Ramos (cell line): ENCODE measurements around the gene C2.
"Not testable (repeated sequence)": the region's sequence is repeated elsewhere in the genome, so short reads cannot be mapped to it uniquely, and the experiment has no call there.

Experiments
- in situ Hi-C: fragments of 300-500 bp; cut with MboI; formaldehyde crosslinking; loops from one replicate; pipeline ENCODE4 v1.14.3; 2022; ENCODE audit warnings: low sequenced_read_pairs; ENCODE audit not compliant: unreplicated experiment

Gene C2

DNA sequence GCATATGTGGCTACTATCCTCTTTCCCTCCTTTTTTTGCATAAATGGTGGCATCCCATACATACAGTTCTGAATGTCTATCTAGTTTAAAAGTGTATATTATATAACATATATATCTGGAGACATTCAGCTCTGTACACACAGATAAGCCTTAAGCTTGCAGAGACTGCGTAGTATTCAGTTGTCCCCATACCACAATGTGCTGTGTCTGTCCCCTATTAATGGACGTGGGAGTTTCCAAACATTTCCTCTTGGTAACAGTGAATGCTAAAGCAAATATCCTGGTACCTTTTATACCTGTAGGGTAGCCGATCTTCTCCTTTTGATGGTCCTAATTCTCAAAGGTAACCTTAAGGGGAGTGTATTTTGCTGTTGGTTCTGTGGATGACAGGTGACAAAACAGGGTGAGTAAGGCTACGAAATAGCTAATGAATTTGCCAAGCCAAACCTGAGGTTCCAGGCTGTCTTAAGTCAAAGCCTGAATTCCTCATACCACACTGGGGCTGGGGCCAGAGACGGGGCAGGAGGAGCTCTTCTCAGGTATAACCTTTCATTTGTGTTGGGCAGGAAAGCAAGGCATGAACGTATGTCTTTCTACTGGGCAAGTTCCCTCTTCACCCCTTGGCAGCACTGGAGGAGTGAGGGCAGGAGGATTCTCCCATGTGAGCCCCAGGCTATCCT, 7.8 kb upstream of the C2 start:
- in situ Hi-C loops, result no loop called here

GRCh38 chr6:31920811-31921210, 6.7 kb upstream of the C2 start:
- in situ Hi-C loops, result no loop called here

- in situ Hi-C loops, result no loop called here
Measured at GRCh38 chr6:31922942-31923341, 4.6 kb upstream of the C2 start.

DNA sequence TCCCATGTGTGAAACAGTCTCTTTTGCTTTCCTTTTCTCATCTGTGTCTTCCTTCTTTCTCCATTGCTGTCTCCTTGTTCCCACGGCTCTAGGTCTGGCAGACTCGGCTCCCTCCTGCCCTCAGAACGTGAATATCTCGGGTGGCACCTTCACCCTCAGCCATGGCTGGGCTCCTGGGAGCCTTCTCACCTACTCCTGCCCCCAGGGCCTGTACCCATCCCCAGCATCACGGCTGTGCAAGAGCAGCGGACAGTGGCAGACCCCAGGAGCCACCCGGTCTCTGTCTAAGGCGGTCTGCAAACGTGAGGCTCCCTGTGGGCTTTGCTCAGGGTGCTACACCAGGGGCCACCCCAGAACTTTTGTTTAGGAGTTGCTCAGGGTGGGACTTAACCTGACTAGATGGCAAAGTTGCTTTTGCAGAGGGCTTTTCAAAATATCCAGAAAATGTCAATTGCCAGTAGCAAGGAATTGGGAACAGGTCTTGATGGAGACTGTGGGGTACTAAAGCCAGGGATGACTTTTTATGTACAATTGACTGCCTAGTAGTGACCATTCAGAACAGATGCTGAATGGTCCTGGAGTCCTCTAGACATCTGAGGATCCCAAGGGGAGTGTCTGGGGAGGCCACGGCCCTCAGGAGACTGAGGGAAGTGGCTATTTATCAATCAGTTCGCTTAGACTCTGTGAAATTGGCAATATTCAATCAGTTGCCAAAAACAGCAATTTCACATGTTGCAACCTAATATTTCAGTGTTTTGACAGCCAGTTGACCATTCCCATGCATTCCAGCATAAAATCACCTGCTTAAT, 550 bp downstream of the C2 start:
- in situ Hi-C loops, result no loop called here

- in situ Hi-C loops, result no loop called here
Measured at GRCh38 chr6:31928672-31928939, 1.1 kb downstream of the C2 start.

GRCh38 chr6:31930962-31931361, 3.4 kb downstream of the C2 start:
- in situ Hi-C loops, result no loop called here

DNA sequence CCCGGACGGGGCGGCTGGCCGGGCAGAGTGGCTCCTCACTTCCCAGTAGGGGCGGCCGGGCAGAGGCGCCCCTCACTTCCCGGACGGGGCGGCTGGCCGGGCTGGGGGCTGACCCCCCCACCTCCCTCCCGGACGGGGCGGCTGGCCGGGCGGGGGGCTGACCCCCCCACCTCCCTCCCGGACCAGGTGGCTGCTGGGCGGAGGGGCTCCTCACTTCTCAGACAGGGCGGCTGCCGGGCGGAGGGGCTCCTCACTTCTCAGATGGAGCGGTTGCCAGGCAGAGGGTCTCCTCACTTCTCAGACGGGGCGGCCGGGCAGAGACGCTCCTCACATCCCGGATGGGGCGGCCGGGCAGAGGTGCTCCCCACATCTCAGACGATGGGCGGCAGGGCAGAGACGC, 4.6 kb downstream of the C2 start:
- in situ Hi-C loops, result not testable (repeated sequence)

GRCh38 chr6:31933537-31933936, 6.0 kb downstream of the C2 start:
- in situ Hi-C loops, result no loop called here

GRCh38 chr6:31935021-31935420, 7.5 kb downstream of the C2 start:
- in situ Hi-C loops, result no loop called here

DNA sequence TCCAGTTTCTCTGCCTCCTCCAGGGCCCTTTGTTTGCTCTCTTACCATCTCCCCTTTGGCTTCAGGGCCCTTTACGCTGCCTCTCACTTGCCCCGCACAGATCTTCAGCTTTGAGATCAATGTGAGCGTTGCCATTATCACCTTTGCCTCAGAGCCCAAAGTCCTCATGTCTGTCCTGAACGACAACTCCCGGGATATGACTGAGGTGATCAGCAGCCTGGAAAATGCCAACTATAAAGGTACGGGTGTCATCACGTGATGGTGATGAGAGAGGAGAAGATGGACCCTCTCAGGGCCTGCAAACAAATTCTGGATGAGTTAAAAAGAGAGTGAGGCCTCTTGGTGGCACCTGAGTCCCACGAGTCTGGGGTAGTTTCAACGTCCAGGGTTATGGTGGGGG, 8.3 kb downstream of the C2 start:
- in situ Hi-C loops, result no loop called here

- in situ Hi-C loops, result no loop called here
Measured at GRCh38 chr6:31940256-31940664, 12.7 kb downstream of the C2 start.

GRCh38 chr6:31943742-31944141, 16.2 kb downstream of the C2 start:
- in situ Hi-C loops, result no loop called here

GRCh38 chr6:31945154-31945506, 17.6 kb downstream of the C2 start:
- in situ Hi-C loops, result no loop called here

- in situ Hi-C loops, result no loop called here
Measured at GRCh38 chr6:31945507-31946369, 18.2 kb downstream of the C2 start, which contains the start of gene CFB. TSS of gene CFB (plus strand) at chr6:31946095. CDS start at chr6:31946222, 127 bp downstream.

- in situ Hi-C loops, result no loop called here
Measured at GRCh38 chr6:31946370-31946885, 18.9 kb downstream of the C2 start.

DNA sequence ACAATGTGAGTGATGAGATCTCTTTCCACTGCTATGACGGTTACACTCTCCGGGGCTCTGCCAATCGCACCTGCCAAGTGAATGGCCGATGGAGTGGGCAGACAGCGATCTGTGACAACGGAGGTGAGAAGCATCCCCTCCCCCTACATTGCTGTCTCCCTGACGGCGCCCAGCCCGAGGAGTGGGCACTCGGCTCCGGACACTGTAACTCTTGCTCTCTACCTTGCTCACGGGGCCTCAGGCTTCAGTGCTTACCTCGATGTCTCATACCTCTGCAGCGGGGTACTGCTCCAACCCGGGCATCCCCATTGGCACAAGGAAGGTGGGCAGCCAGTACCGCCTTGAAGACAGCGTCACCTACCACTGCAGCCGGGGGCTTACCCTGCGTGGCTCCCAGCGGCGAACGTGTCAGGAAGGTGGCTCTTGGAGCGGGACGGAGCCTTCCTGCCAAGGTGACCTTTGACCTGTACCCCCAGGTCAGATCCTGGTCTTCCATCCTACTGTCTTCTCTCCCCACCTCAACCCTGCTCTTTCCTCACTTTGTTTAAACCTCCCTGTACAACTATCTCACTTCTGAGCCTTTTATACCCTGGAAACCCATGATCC, 19.7 kb downstream of the C2 start:
- in situ Hi-C loops, result no loop called here

DNA sequence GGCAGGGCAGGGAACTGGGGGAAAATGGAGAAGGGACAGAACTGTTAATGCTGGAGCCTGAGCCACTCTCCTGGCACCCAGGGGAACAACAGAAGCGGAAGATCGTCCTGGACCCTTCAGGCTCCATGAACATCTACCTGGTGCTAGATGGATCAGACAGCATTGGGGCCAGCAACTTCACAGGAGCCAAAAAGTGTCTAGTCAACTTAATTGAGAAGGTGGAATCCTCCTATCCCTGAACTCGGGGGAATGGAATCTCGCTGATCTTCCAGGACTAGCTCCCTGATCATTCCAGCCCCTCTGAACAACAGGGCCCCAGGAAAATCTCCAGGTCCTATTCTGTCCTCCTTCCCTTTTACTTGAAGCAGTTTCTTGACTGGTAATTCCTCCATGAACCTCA, 20.3 kb downstream of the C2 start:
- in situ Hi-C loops, result no loop called here

DNA sequence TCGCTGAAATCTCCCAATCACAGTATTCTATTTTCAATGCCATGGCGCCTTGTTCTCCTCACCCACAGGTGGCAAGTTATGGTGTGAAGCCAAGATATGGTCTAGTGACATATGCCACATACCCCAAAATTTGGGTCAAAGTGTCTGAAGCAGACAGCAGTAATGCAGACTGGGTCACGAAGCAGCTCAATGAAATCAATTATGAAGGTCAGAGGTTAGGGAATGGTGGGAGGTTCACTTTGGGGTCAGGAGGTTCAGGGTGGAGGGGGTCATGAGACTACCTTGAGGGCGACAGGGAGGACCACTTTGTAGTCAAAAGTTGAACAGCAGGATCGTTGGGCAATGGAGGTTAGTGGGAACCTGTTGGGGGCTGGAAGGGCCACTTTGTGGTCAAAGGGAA, 20.8 kb downstream of the C2 start:
- in situ Hi-C loops, result no loop called here

DNA sequence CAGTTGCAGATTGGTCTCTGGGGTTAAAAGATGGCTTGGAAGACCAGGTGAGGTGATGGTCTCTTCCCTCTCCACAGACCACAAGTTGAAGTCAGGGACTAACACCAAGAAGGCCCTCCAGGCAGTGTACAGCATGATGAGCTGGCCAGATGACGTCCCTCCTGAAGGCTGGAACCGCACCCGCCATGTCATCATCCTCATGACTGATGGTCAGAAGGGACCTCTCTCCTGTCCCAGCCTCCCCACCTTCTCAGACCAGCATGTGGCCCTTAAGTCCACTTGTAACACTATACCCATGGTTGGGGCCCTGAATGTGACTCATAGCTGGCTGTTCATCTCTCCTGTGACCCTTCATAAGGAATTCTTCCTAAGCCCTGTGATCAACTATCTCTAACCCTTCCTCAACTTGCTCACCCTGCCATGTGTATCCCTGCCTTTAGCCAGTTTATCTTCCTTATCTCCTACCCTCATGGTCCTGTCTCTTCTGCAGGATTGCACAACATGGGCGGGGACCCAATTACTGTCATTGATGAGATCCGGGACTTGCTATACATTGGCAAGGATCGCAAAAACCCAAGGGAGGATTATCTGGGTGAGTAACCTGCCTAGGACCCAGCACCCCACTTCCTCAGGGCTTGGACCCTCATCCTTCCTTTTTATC, 21.4 kb downstream of the C2 start:
- in situ Hi-C loops, result no loop called here

DNA sequence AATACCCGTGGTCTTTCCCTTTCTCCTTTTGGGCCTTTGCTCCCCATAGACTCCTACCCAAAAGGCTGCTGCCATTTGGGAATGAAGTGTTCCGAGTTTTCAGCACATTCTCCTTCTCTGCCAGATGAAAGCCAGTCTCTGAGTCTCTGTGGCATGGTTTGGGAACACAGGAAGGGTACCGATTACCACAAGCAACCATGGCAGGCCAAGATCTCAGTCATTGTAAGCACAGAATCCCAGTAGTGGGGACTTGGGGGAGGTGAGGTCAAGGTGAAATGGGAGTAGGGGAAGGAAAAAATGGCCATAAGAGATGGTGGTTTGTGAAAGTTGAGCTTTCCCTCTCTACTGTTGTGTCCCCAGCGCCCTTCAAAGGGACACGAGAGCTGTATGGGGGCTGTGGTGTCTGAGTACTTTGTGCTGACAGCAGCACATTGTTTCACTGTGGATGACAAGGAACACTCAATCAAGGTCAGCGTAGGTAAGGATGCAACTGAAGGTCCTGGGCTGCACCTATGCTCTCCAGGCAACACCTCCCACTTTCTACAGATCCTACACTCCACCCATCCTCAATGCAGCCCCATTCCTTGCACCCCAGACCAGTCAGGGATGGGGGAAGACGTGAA, 22.5 kb downstream of the C2 start:
- in situ Hi-C loops, result no loop called here
